Measurements from ENCODE around the gene CYB561A3. TPM values are rescaled to one million over a fixed set of nuclear protein-coding genes. Genes with fewer than 3 reads are reported as not detected.

Gene CYB561A3
- total and polyA plus RNA-seq, 9 donors = 8.8 to 21.3 (median 16.3) TPM

- Histone ChIP-seq H3K4me3 (ENCODE audit: low read length) (no peak overlapping the region), H3K4me1 (ENCODE audit: control insufficient read depth, insufficient read depth, low read length) (peaks cover 9% of the 10 kb centered on the region), H3K36me3 (ENCODE audit: control insufficient read depth, insufficient read depth, low read length) (peaks cover 17% of the 10 kb centered on the region), H3K9me3 (replicated peaks; ENCODE audit: control insufficient read depth, low read depth, low read length) (no peaks in the 10 kb centered on the region), H3K27me3 (ENCODE audit: control insufficient read depth, insufficient read depth, low read length) (no peaks in the 10 kb centered on the region), H3K27ac (ENCODE audit: low read length) (no peak overlapping the region)
- WGBS (ENCODE audit: insufficient coverage) = 75% methylated on average over 6 of the region's 9 CpGs
- peak; percentile 56 for DNase-seq
Measured at GRCh38 chr11:61357233-61357893, 4.3 kb downstream of the CYB561A3 start.

GRCh38 chr11:61356706-61357105, 5.0 kb downstream of the CYB561A3 start:
- Histone ChIP-seq H3K9me3 (replicated peaks; ENCODE audit: control insufficient read depth, low read depth, low read length) (no peaks in the 10 kb centered on the region), H3K27me3 (ENCODE audit: control insufficient read depth, insufficient read depth, low read length) (no peaks in the 10 kb centered on the region), H3K27ac (ENCODE audit: low read length) (no peak overlapping the region), H3K4me3 (ENCODE audit: low read length) (no peak overlapping the region), H3K36me3 (ENCODE audit: control insufficient read depth, insufficient read depth, low read length) (peaks cover 19% of the 10 kb centered on the region), H3K4me1 (ENCODE audit: control insufficient read depth, insufficient read depth, low read length) (peaks cover 9% of the 10 kb centered on the region)
- no peak for DNase-seq
- 100% methylated on average over 1 of the region's 4 CpGs for WGBS (ENCODE audit: insufficient coverage)

- no CpG with 5 or more reads among the region's 2 CpGs for WGBS (ENCODE audit: insufficient coverage)
Measured at GRCh38 chr11:61354208-61354607, 7.5 kb downstream of the CYB561A3 start.

GRCh38 chr11:61353131-61354067, 8.3 kb downstream of the CYB561A3 start:
- H3K36me3 ChIP-seq (ENCODE audit: control insufficient read depth, insufficient read depth, low read length) = peaks cover 47% of the 10 kb centered on the region
- WGBS (ENCODE audit: insufficient coverage) = 82% methylated on average over 9 of the region's 15 CpGs
- H3K27ac ChIP-seq (ENCODE audit: low read length) = no peak overlapping the region
- H3K27me3 ChIP-seq (ENCODE audit: control insufficient read depth, insufficient read depth, low read length) = no peaks in the 10 kb centered on the region
- H3K4me1 ChIP-seq (ENCODE audit: control insufficient read depth, insufficient read depth, low read length) = peaks cover 3% of the 10 kb centered on the region
- no peaks in the 10 kb centered on the region for H3K9me3 ChIP-seq (replicated peaks; ENCODE audit: control insufficient read depth, low read depth, low read length)
- H3K4me3 ChIP-seq (ENCODE audit: low read length) = no peak overlapping the region
- no peak for DNase-seq

More at GRCh38 chr11:61354208-61354607, 7.5 kb downstream of the CYB561A3 start:
- Histone ChIP-seq H3K36me3 (ENCODE audit: control insufficient read depth, insufficient read depth, low read length) (peaks cover 40% of the 10 kb centered on the region), H3K27me3 (ENCODE audit: control insufficient read depth, insufficient read depth, low read length) (no peaks in the 10 kb centered on the region), H3K27ac (ENCODE audit: low read length) (no peak overlapping the region), H3K4me1 (ENCODE audit: control insufficient read depth, insufficient read depth, low read length) (peaks cover 3% of the 10 kb centered on the region), H3K9me3 (replicated peaks; ENCODE audit: control insufficient read depth, low read depth, low read length) (no peaks in the 10 kb centered on the region), H3K4me3 (ENCODE audit: low read length) (no peak overlapping the region)
- DNase-seq = no peak

- Histone ChIP-seq H3K4me1 (ENCODE audit: control insufficient read depth, insufficient read depth, low read length) (no peaks in the 10 kb centered on the region), H3K27me3 (ENCODE audit: control insufficient read depth, insufficient read depth, low read length) (no peaks in the 10 kb centered on the region), H3K27ac (ENCODE audit: low read length) (no peak overlapping the region), H3K36me3 (ENCODE audit: control insufficient read depth, insufficient read depth, low read length) (peaks cover 52% of the 10 kb centered on the region), H3K4me3 (ENCODE audit: low read length) (no peak overlapping the region), H3K9me3 (replicated peaks; ENCODE audit: control insufficient read depth, low read depth, low read length) (no peaks in the 10 kb centered on the region)
- no peak for DNase-seq
- WGBS (ENCODE audit: insufficient coverage) = 78% methylated on average over 8 of the region's 8 CpGs
Measured at GRCh38 chr11:61352038-61352437, 9.6 kb downstream of the CYB561A3 start.

- WGBS (ENCODE audit: insufficient coverage) = 94% methylated on average over 6 of the region's 8 CpGs
- no peaks in the 10 kb centered on the region for H3K9me3 ChIP-seq (replicated peaks; ENCODE audit: control insufficient read depth, low read depth, low read length)
Measured at GRCh38 chr11:61350803-61351202, 10.9 kb downstream of the CYB561A3 start.

GRCh38 chr11:61350336-61350735, 11.3 kb downstream of the CYB561A3 start:
- no peaks in the 10 kb centered on the region for H3K27me3 ChIP-seq (ENCODE audit: control insufficient read depth, insufficient read depth, low read length)
- H3K27ac ChIP-seq (ENCODE audit: low read length) = no peak overlapping the region
- DNase-seq = no peak
- H3K9me3 ChIP-seq (replicated peaks; ENCODE audit: control insufficient read depth, low read depth, low read length) = no peaks in the 10 kb centered on the region
- peaks cover 62% of the 10 kb centered on the region for H3K36me3 ChIP-seq (ENCODE audit: control insufficient read depth, insufficient read depth, low read length)
- H3K4me3 ChIP-seq (ENCODE audit: low read length) = no peak overlapping the region
- no CpG with 5 or more reads among the region's 1 CpG for WGBS (ENCODE audit: insufficient coverage)
- peaks cover 4% of the 10 kb centered on the region for H3K4me1 ChIP-seq (ENCODE audit: control insufficient read depth, insufficient read depth, low read length)

More at GRCh38 chr11:61350803-61351202, 10.9 kb downstream of the CYB561A3 start:
- H3K4me3 ChIP-seq (ENCODE audit: low read length) = no peak overlapping the region
- H3K27me3 ChIP-seq (ENCODE audit: control insufficient read depth, insufficient read depth, low read length) = no peaks in the 10 kb centered on the region
- H3K27ac ChIP-seq (ENCODE audit: low read length) = no peak overlapping the region
- DNase-seq = no peak
- no peaks in the 10 kb centered on the region for H3K4me1 ChIP-seq (ENCODE audit: control insufficient read depth, insufficient read depth, low read length)
- peaks cover 62% of the 10 kb centered on the region for H3K36me3 ChIP-seq (ENCODE audit: control insufficient read depth, insufficient read depth, low read length)

- no peaks in the 10 kb centered on the region for H3K9me3 ChIP-seq (replicated peaks; ENCODE audit: control insufficient read depth, low read depth, low read length)
- DNase-seq = no peak
- H3K36me3 ChIP-seq (ENCODE audit: control insufficient read depth, insufficient read depth, low read length) = peaks cover 62% of the 10 kb centered on the region
- peaks cover 8% of the 10 kb centered on the region for H3K4me1 ChIP-seq (ENCODE audit: control insufficient read depth, insufficient read depth, low read length)
- no peaks in the 10 kb centered on the region for H3K27me3 ChIP-seq (ENCODE audit: control insufficient read depth, insufficient read depth, low read length)
- WGBS (ENCODE audit: insufficient coverage) = 93% methylated on average over 10 of the region's 10 CpGs
- H3K27ac ChIP-seq (ENCODE audit: low read length) = no peak overlapping the region
- no peak overlapping the region for H3K4me3 ChIP-seq (ENCODE audit: low read length)
Measured at GRCh38 chr11:61349916-61350315, 11.8 kb downstream of the CYB561A3 start.

GRCh38 chr11:61349189-61349751, 12.4 kb downstream of the CYB561A3 start:
- Histone ChIP-seq H3K4me3 (ENCODE audit: low read length) (no peak overlapping the region), H3K27ac (ENCODE audit: low read length) (no peak overlapping the region), H3K27me3 (ENCODE audit: control insufficient read depth, insufficient read depth, low read length) (no peaks in the 10 kb centered on the region), H3K9me3 (replicated peaks; ENCODE audit: control insufficient read depth, low read depth, low read length) (no peaks in the 10 kb centered on the region), H3K4me1 (ENCODE audit: control insufficient read depth, insufficient read depth, low read length) (peaks cover 11% of the 10 kb centered on the region), H3K36me3 (ENCODE audit: control insufficient read depth, insufficient read depth, low read length) (peaks cover 62% of the 10 kb centered on the region)
- DNase-seq = no peak
- WGBS (ENCODE audit: insufficient coverage) = 80% methylated on average over 7 of the region's 12 CpGs

- no peak overlapping the region for H3K27ac ChIP-seq (ENCODE audit: low read length)
- WGBS (ENCODE audit: insufficient coverage) = 69% methylated on average over 7 of the region's 11 CpGs
Measured at GRCh38 chr11:61347916-61348461, 13.7 kb downstream of the CYB561A3 start.

More at GRCh38 chr11:61347916-61348461, 13.7 kb downstream of the CYB561A3 start:
- Histone ChIP-seq H3K27me3 (ENCODE audit: control insufficient read depth, insufficient read depth, low read length) (no peaks in the 10 kb centered on the region), H3K36me3 (ENCODE audit: control insufficient read depth, insufficient read depth, low read length) (peaks cover 54% of the 10 kb centered on the region), H3K4me1 (ENCODE audit: control insufficient read depth, insufficient read depth, low read length) (peaks cover 11% of the 10 kb centered on the region), H3K4me3 (ENCODE audit: low read length) (no peak overlapping the region), H3K9me3 (replicated peaks; ENCODE audit: control insufficient read depth, low read depth, low read length) (no peaks in the 10 kb centered on the region)
- DNase-seq = no peak
